IMR-90 (cell line): ENCODE measurements around the gene UBE2V1. TPM values are rescaled to one million over a fixed set of nuclear protein-coding genes. Genes with fewer than 3 reads are reported as not detected.

Experiments used
- ATAC-seq: fragments of 200-7000 bp; cut with Tn5 transposase; 2 replicates; pipeline ENCODE4 v1.9.1; 2020; ENCODE audit warnings: low read depth, mild to moderate bottlenecking, moderate library complexity
- BruUV-seq: library from RNA; stranded (reverse); fragments of 400-500 nt; replicated peaks from 2 replicates; lab custom pipeline; 2021; lab: Mats Ljungman, UMichigan
- CTCF ChIA-PET: fragments of 300-600 bp; formaldehyde crosslinking; extraction: SDS; loops from one replicate; lab custom pipeline; 2021; ENCODE audit warnings: antibody characterized with exemption; lab: Yijun Ruan, JAX
- POLR2A ChIA-PET: fragments of 300-600 bp; sonication (Branson Sonifier 250); formaldehyde crosslinking; loops from one replicate; lab custom pipeline; 2022; ENCODE audit warnings: antibody characterized with exemption; ENCODE audit not compliant: unreplicated experiment; lab: Charles Lee
- DNase-seq: peaks from one replicate; pipeline ENCODE4 v3.0.0; 2013
- H2AFZ ChIP-seq: replicated peaks from 2 replicates; pipeline ENCODE3; 2013; ENCODE audit warnings: low read length, mild to moderate bottlenecking; ENCODE audit not compliant: poor library complexity
- H2AK5ac ChIP-seq: 2 replicates; pipeline ENCODE4 v1.6.1; 2013; ENCODE audit warnings: low read depth, low read length, inconsistent platforms
- H2AK9ac ChIP-seq: replicated peaks from 2 replicates; pipeline ENCODE3; 2013; ENCODE audit warnings: mild to moderate bottlenecking, low read depth, low read length, moderate library complexity; ENCODE audit not compliant: poor library complexity
- H2BK120ac ChIP-seq: 2 replicates; pipeline ENCODE4 v1.6.1; 2013; ENCODE audit warnings: low read depth, low read length, inconsistent platforms
- H2BK15ac ChIP-seq: 3 replicates; pipeline ENCODE4 v1.6.1; 2013; ENCODE audit warnings: low read depth, low read length, inconsistent platforms
- H2BK20ac ChIP-seq: 2 replicates; pipeline ENCODE4 v1.6.1; 2013; ENCODE audit warnings: low read depth, mild to moderate bottlenecking, inconsistent platforms, low read length, moderate library complexity
- H2BK5ac ChIP-seq: 2 replicates; pipeline ENCODE4 v1.6.1; 2013; ENCODE audit warnings: mild to moderate bottlenecking, low read depth, low read length, inconsistent platforms; ENCODE audit not compliant: poor library complexity, severe bottlenecking
- H3K14ac ChIP-seq: replicated peaks from 2 replicates; pipeline ENCODE4 v1.6.1; 2013; ENCODE audit warnings: low read depth, low read length, inconsistent platforms
- H3K18ac ChIP-seq: 2 replicates; pipeline ENCODE4 v1.6.1; 2013; ENCODE audit warnings: low read depth, low read length, control low read depth
- H3K23ac ChIP-seq: 2 replicates; pipeline ENCODE4 v1.6.1; 2013; ENCODE audit warnings: low read depth, low read length, inconsistent platforms
- H3K27ac ChIP-seq: 2 replicates; pipeline ENCODE4 v1.5.1; 2013; ENCODE audit warnings: mild to moderate bottlenecking, control low read depth, low read length; ENCODE audit not compliant: insufficient read depth
- H3K27me3 ChIP-seq: 2 replicates; pipeline ENCODE4 v1.6.1; 2013; ENCODE audit warnings: low read length; ENCODE audit not compliant: control insufficient read depth, insufficient read depth
- H3K36me3 ChIP-seq: 2 replicates; pipeline ENCODE4 v1.6.1; 2013; ENCODE audit warnings: low read length, mixed read lengths; ENCODE audit not compliant: control insufficient read depth, insufficient read depth
- H3K4ac ChIP-seq: 2 replicates; pipeline ENCODE4 v1.6.1; 2013; ENCODE audit warnings: low read depth, low read length, inconsistent platforms
- H3K4me1 ChIP-seq: 2 replicates; pipeline ENCODE4 v1.6.1; 2013; ENCODE audit warnings: low read length, mixed read lengths; ENCODE audit not compliant: control insufficient read depth, insufficient read depth
- H3K4me2 ChIP-seq: 2 replicates; pipeline ENCODE4 v1.6.1; 2013; ENCODE audit warnings: low read depth, mild to moderate bottlenecking, control low read depth, low read length, moderate library complexity
- H3K4me3 ChIP-seq: 2 replicates; pipeline ENCODE4 v1.5.1; 2013; ENCODE audit warnings: low read depth, mild to moderate bottlenecking, control low read depth, low read length, moderate library complexity; ENCODE audit not compliant: insufficient read depth
- H3K56ac ChIP-seq: 2 replicates; pipeline ENCODE4 v1.6.1; 2013; ENCODE audit warnings: low read length, inconsistent platforms; ENCODE audit not compliant: insufficient read depth; ENCODE audit errors: extremely low read depth
- H3K79me1 ChIP-seq, 2 experiments: 2 replicates each; pipeline ENCODE4 v1.6.1; 2013; ENCODE audit warnings: low read length in 2 of 2, inconsistent platforms in 1 of 2, low read depth in 1 of 2
- H3K9ac ChIP-seq: 2 replicates; pipeline ENCODE4 v1.6.1; 2013; ENCODE audit warnings: low read depth, low read length, control low read depth
- H3K9me1 ChIP-seq: 2 replicates; pipeline ENCODE4 v1.6.1; 2013; ENCODE audit warnings: low read length, inconsistent platforms; ENCODE audit not compliant: insufficient read depth
- H3K9me3 ChIP-seq: 2 replicates; pipeline ENCODE4 v1.6.1; 2013; ENCODE audit warnings: low read length; ENCODE audit not compliant: control insufficient read depth, insufficient read depth
- H4K20me1 ChIP-seq: 2 replicates; pipeline ENCODE4 v1.6.1; 2013; ENCODE audit warnings: low read length, inconsistent platforms; ENCODE audit not compliant: insufficient read depth
- H4K5ac ChIP-seq: 2 replicates; pipeline ENCODE4 v1.6.1; 2013; ENCODE audit warnings: mild to moderate bottlenecking, low read depth, low read length, control low read depth
- H4K8ac ChIP-seq, 2 experiments: 2 replicates each; pipeline ENCODE4 v1.6.1; 2013; ENCODE audit warnings: low read depth in 2 of 2, low read length in 2 of 2, control low read depth in 1 of 2, inconsistent platforms in 1 of 2
- H4K91ac ChIP-seq: 2 replicates; pipeline ENCODE4 v1.6.1; 2013; ENCODE audit warnings: low read depth, low read length, inconsistent platforms; ENCODE audit not compliant: insufficient read depth
- BHLHE40 ChIP-seq: fragments of 150-350 bp; IDR thresholded peaks from 2 replicates; pipeline ENCODE4 v1.6.1; 2016; ENCODE audit warnings: mild to moderate bottlenecking, low read depth, low read length
- CHD1 ChIP-seq: IDR thresholded peaks from 2 replicates; pipeline ENCODE4 v1.6.1; 2012; ENCODE audit warnings: low read depth, low read length, improper control_type of control experiment
- MAZ ChIP-seq: IDR thresholded peaks from 2 replicates; pipeline ENCODE4 v1.6.1; 2012; ENCODE audit warnings: low read depth, mild to moderate bottlenecking, low read length, improper control_type of control experiment, moderate library complexity, borderline replicate concordance
- MXI1 ChIP-seq: IDR thresholded peaks from 2 replicates; pipeline ENCODE4 v1.6.1; 2012; ENCODE audit warnings: low read depth, mild to moderate bottlenecking, low read length, moderate library complexity, borderline replicate concordance
- POLR2A ChIP-seq: IDR thresholded peaks from 2 replicates; pipeline ENCODE4 v1.6.1; 2012; ENCODE audit warnings: mild to moderate bottlenecking, low read depth, low read length
- WGBS, 2 experiments: methylation state at CpG; one replicate each; pipeline versions ENCODE4 v1.1.5 to v1.1.7; 2013; ENCODE audit warnings: missing lambda C conversion rate in 2 of 2; ENCODE audit not compliant: insufficient read length in 1 of 2; ENCODE audit errors: extremely low coverage in 2 of 2; 5-methylcytosine and 5-hydroxymethylcytosine counted together
- dilution Hi-C: fragments of 300-500 bp; cut with HindIII; formaldehyde crosslinking; loops from one replicate; pipeline ENCODE4 v1.14.3; 2018; ENCODE audit warnings: low sequenced_read_pairs; ENCODE audit not compliant: unreplicated experiment
- in situ Hi-C: fragments of 300-500 bp; cut with MboI; formaldehyde crosslinking; loops from 3 replicates; pipeline ENCODE4 v1.14.3; 2019; ENCODE audit warnings: low sequenced_read_pairs, inconsistent platforms, mixed read lengths
- intact Hi-C: fragments of 100-400 bp; cut with micrococcal nuclease; formaldehyde crosslinking; loops from 2 replicates; pipeline ENCODE4 v1.10.0; 2022
- polyA plus RNA-seq, 3 experiments: library from polyadenylated mRNA; depleted of rRNA; stranded (reverse); fragments of >200 nt; gene quantifications; 2 replicates each; pipeline ENCODE4 v1.2.3, GENCODE V29; 2012; ENCODE audit warnings: low replicate concordance in 1 of 3
- total RNA-seq: library from RNA; depleted of rRNA; stranded (reverse); fragments of >200 nt; gene quantifications from 2 replicates; pipeline ENCODE4 v1.2.3, GENCODE V29; 2012
- TF ChIP-seq, protein P1 (sequence below): fragments of 150-350 bp; IDR thresholded peaks from 2 replicates; pipeline ENCODE4 v1.6.1; 2017; ENCODE audit warnings: mild to moderate bottlenecking, antibody characterized with exemption, low read length, low read depth
- TF ChIP-seq, protein P2 (sequence below): conservative IDR thresholded peaks from 2 replicates; pipeline ENCODE4 v1.5.1; 2012; ENCODE audit warnings: mild to moderate bottlenecking, low read depth, low read length, improper control_type of control experiment

The UBE2V1 gene
- total and polyA plus RNA-seq, 2 of the 4 experiments (the other 2 are of a cell fraction), result 20.1 to 138 TPM

DNA sequence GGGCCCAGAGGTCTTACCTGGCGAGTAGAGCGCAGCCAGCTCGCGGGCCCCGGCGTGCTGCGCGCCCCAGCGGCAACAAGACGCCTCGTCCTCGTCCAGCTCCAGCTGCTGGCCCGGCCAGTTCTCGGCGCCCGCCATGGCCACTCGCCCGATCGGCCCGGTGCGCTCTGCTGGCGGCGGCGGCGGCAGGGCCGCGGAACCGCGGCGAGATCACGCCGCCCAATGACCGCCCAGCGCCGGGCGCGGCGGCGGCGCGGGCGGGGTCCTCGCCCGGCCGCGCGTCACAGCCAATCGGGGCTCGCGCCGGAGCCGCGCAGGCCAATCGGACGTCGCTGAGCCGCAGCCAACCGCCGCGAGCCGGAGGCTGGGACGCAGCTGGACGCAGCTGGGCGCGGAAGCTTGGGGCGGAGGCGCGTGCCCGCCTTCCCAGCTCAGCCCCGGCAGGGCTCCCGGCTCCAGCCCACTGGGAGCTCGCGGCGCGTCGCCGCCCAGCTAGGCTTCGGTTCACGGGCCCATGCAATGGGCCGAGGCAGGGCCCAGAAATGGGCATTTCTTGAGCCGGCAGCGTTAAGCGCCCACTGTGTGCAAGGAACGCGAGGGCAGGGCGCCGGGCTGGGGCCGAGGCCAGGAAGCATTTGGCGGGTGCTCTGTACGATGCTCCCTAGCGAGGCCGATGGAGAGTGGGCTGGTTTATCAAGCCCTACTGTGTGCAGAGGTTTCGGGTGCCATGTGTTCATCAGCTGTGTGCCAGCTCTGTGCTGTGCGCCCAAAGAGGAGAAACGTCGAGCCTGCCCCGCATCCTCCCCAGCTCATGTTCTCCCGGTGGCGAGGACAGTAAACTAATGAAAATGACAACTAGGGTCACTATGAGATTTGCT is 40.8 kb upstream of the UBE2V1 start, which contains the start of gene PEDS1:
TSS of gene PEDS1 (minus strand) at position 224 of the 878 bp plus-strand sequence. CDS start at position 138, 86 bp downstream.
- in situ Hi-C loops (no loop called here), intact Hi-C loops (loop anchor here (1.0 kb wide), 1 partner anchor 12 kb away; no protein-coding TSS in a partner anchor)
- no TSS peak for BruUV-seq

More for the DNA sequence above, 40.8 kb upstream of the UBE2V1 start, which contains the start of gene PEDS1:
- Histone ChIP-seq H3K14ac (peak within 1 kb of the TSS; percentile 77), H2AFZ (peak within 1 kb of the TSS; percentile 92), H3K27me3 (no peaks in the 10 kb centered on the region), H2AK5ac (peak within 1 kb of the TSS; percentile 99), H4K8ac (peak within 1 kb of the TSS; percentile 97 to 99), H3K9me1 (peaks cover 21% of the 10 kb centered on the region), H3K4me1 (peaks cover 22% of the 10 kb centered on the region), H2BK15ac (peak within 1 kb of the TSS; percentile 79; the same call in 2 of the 3 replicates), H3K56ac (peak within 1 kb of the TSS; percentile 70; the same call in 1 of the 2 replicates), H4K5ac (peak within 1 kb of the TSS; percentile 91), H3K18ac (peak within 1 kb of the TSS; percentile 26), H4K91ac (peak within 1 kb of the TSS; percentile 91), H2BK20ac (peak within 1 kb of the TSS; percentile 17; the same call in 1 of the 2 replicates), H3K4me3 (peak within 1 kb of the TSS; percentile 87), H2AK9ac (peak within 1 kb of the TSS; percentile 99), H3K9me3 (no peaks in the 10 kb centered on the region), H3K79me1 (peaks cover 12 to 50% of the 10 kb centered on the region in 2 experiments; a peak in 3 of 4 replicates), H3K9ac (peak within 1 kb of the TSS; percentile 88), H3K27ac (peak within 1 kb of the TSS; percentile 83), H3K4ac (peak within 1 kb of the TSS; percentile 85), H4K20me1 (peaks cover 37% of the 10 kb centered on the region), H2BK5ac (peak within 1 kb of the TSS; percentile 73), H3K36me3 (peaks cover 11% of the 10 kb centered on the region), H3K23ac (peak within 1 kb of the TSS; percentile 92), H3K4me2 (peak within 1 kb of the TSS; percentile 98), H2BK120ac (peak within 1 kb of the TSS; percentile 71)
- TF ChIP-seq, protein P1, sequence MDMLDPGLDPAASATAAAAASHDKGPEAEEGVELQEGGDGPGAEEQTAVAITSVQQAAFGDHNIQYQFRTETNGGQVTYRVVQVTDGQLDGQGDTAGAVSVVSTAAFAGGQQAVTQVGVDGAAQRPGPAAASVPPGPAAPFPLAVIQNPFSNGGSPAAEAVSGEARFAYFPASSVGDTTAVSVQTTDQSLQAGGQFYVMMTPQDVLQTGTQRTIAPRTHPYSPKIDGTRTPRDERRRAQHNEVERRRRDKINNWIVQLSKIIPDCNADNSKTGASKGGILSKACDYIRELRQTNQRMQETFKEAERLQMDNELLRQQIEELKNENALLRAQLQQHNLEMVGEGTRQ, result peak; percentile 51
- TF ChIP-seq CHD1 (no peak), MAZ (peak; percentile 37; the same call in 1 of the 2 replicates), POLR2A (peak; percentile 93), BHLHE40 (peak; percentile 40; the same call in 1 of the 2 replicates), MXI1 (peak; percentile 77; the same call in 1 of the 2 replicates)
- TF ChIP-seq, protein P2, sequence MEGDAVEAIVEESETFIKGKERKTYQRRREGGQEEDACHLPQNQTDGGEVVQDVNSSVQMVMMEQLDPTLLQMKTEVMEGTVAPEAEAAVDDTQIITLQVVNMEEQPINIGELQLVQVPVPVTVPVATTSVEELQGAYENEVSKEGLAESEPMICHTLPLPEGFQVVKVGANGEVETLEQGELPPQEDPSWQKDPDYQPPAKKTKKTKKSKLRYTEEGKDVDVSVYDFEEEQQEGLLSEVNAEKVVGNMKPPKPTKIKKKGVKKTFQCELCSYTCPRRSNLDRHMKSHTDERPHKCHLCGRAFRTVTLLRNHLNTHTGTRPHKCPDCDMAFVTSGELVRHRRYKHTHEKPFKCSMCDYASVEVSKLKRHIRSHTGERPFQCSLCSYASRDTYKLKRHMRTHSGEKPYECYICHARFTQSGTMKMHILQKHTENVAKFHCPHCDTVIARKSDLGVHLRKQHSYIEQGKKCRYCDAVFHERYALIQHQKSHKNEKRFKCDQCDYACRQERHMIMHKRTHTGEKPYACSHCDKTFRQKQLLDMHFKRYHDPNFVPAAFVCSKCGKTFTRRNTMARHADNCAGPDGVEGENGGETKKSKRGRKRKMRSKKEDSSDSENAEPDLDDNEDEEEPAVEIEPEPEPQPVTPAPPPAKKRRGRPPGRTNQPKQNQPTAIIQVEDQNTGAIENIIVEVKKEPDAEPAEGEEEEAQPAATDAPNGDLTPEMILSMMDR, result no peak
- ATAC-seq (peak; percentile 98), DNase-seq (peak; percentile 90)
- dilution Hi-C loops, result no loop called here
- 2% methylated on average over 80 of the region's 99 CpGs; no CpG with 5 or more reads in 1 of the 2 experiments for WGBS, 2 experiments
- ChIA-PET CTCF (interaction anchor here (1.2 kb wide), 1 partner anchor 33 kb away, joined by 6 read pairs; no protein-coding TSS in a partner anchor), POLR2A (interaction anchor here (0.6 to 0.9 kb wide), 2 partner anchors 10 to 126 kb away, joined by 4 to 6 read pairs; no protein-coding TSS in a partner anchor)
